ENCODE results near the gene HOXC12.
A peak's percentile ranks its signal among the peaks of the same experiment; 100 is the strongest.

- no peak for TF ChIP-seq CTCF (IDR thresholded peaks at IDR 0.05; ENCODE audit: insufficient read depth, low read depth, low read length)
- TF ChIP-seq EZH2 (IDR thresholded peaks at IDR 0.05; ENCODE audit: insufficient read depth, low read length) = peak; percentile 16
Measured at GRCh38 chr12:54003625-54004024, 48.9 kb downstream of the HOXC12 start.

All from astrocyte (in vitro differentiated cells and primary cell).